MM.1S (cell line): Measurements from ENCODE around the gene CENPT.

Experiments used
- DNase-seq: peaks from one replicate; pipeline ENCODE4 v3.0.0-alpha.2; 2015
- H2AFZ ChIP-seq: fragments of 300-600 bp; sonication (generic); 2 replicates; pipeline ENCODE4 v1.6.0; 2016; ENCODE audit warnings: antibody characterized with exemption, low read length
- H3F3A ChIP-seq: fragments of 300-600 bp; sonication (generic); 2 replicates; pipeline ENCODE4 v1.6.1; 2016; ENCODE audit warnings: mild to moderate bottlenecking, antibody characterized with exemption, low read length, moderate library complexity, mixed read lengths; ENCODE audit not compliant: insufficient read depth
- H3K27ac ChIP-seq: fragments of 300-600 bp; sonication (generic); 2 replicates; pipeline ENCODE4 v1.5.1; 2016; ENCODE audit warnings: mild to moderate bottlenecking, low read length
- H3K27me3 ChIP-seq: fragments of 300-600 bp; sonication (generic); replicated peaks from 2 replicates; pipeline ENCODE4 v1.6.0; 2016; ENCODE audit warnings: low read length; ENCODE audit not compliant: insufficient read depth
- H3K36me3 ChIP-seq: fragments of 300-600 bp; sonication (generic); replicated peaks from 2 replicates; pipeline ENCODE4 v1.6.1; 2016; ENCODE audit warnings: mild to moderate bottlenecking, low read length, mixed read lengths; ENCODE audit not compliant: insufficient read depth
- H3K4me1 ChIP-seq: fragments of 300-600 bp; sonication (generic); 2 replicates; pipeline ENCODE4 v1.6.1; 2016; ENCODE audit warnings: low read length, mixed read lengths
- H3K4me2 ChIP-seq: fragments of 300-600 bp; sonication (generic); 2 replicates; pipeline ENCODE4 v1.6.0; 2016; ENCODE audit warnings: low read depth, low read length
- H3K4me3 ChIP-seq: fragments of 300-600 bp; sonication (generic); 2 replicates; pipeline ENCODE4 v1.5.1; 2016; ENCODE audit warnings: low read length, mixed read lengths
- H3K79me2 ChIP-seq: fragments of 300-600 bp; sonication (generic); 2 replicates; pipeline ENCODE4 v1.6.1; 2016; ENCODE audit warnings: mixed run types, low read length, mixed read lengths
- H3K9ac ChIP-seq: fragments of 300-600 bp; sonication (generic); 2 replicates; pipeline ENCODE4 v1.6.1; 2016; ENCODE audit warnings: low read length, mixed read lengths
- H3K9me2 ChIP-seq: fragments of 300-600 bp; sonication (generic); replicated peaks from 2 replicates; pipeline ENCODE4 v1.6.1; 2016; ENCODE audit warnings: mild to moderate bottlenecking, low read length, mixed read lengths; ENCODE audit not compliant: insufficient read depth
- H3K9me3 ChIP-seq: fragments of 300-600 bp; sonication (generic); replicated peaks from 2 replicates; pipeline ENCODE4 v1.6.1; 2016; ENCODE audit warnings: mild to moderate bottlenecking, low read length, mixed read lengths; ENCODE audit not compliant: insufficient read depth
- H4K20me1 ChIP-seq: fragments of 300-600 bp; sonication (generic); 2 replicates; pipeline ENCODE4 v1.6.1; 2016; ENCODE audit warnings: mild to moderate bottlenecking, low read length, moderate library complexity, mixed read lengths; ENCODE audit not compliant: insufficient read depth
- CTCF ChIP-seq: fragments of 300-600 bp; sonication (generic); IDR thresholded peaks from 2 replicates; pipeline ENCODE4 v1.5.1; 2016; ENCODE audit warnings: antibody characterized with exemption, low read length, mixed read lengths
- EZH2 ChIP-seq: fragments of 300-600 bp; sonication (generic); optimal IDR thresholded peaks from 2 replicates; pipeline ENCODE3; 2017; ENCODE audit warnings: low read depth, mild to moderate bottlenecking, antibody characterized with exemption, low read length, mixed read lengths
- EZH2phosphoT487 ChIP-seq: fragments of 300-600 bp; sonication (generic); IDR thresholded peaks from 2 replicates; pipeline ENCODE4 v1.6.1; 2018; ENCODE audit warnings: antibody characterized with exemption, low read length

Gene CENPT

GRCh38 chr16:67857547-67858233 lies 10.2 kb upstream of the CENPT start:
- Histone ChIP-seq H3K4me3 (no peak overlapping the region), H3F3A (no peaks in the 10 kb centered on the region), H3K27me3 (no peaks in the 10 kb centered on the region), H3K9me3 (no peaks in the 10 kb centered on the region), H2AFZ (no peak overlapping the region), H3K9me2 (no peaks in the 10 kb centered on the region), H3K4me2 (no peak overlapping the region), H3K4me1 (no peaks in the 10 kb centered on the region), H3K79me2 (peaks cover 96% of the 10 kb centered on the region), H4K20me1 (peaks cover 11% of the 10 kb centered on the region; the same call in 1 of the 2 replicates), H3K27ac (no peak overlapping the region), H3K9ac (no peak overlapping the region), H3K36me3 (no peaks in the 10 kb centered on the region; the same call in 1 of the 2 replicates)
- TF ChIP-seq EZH2 (no peak), CTCF (no peak), EZH2phosphoT487 (no peak)
- no peak for DNase-seq

DNA sequence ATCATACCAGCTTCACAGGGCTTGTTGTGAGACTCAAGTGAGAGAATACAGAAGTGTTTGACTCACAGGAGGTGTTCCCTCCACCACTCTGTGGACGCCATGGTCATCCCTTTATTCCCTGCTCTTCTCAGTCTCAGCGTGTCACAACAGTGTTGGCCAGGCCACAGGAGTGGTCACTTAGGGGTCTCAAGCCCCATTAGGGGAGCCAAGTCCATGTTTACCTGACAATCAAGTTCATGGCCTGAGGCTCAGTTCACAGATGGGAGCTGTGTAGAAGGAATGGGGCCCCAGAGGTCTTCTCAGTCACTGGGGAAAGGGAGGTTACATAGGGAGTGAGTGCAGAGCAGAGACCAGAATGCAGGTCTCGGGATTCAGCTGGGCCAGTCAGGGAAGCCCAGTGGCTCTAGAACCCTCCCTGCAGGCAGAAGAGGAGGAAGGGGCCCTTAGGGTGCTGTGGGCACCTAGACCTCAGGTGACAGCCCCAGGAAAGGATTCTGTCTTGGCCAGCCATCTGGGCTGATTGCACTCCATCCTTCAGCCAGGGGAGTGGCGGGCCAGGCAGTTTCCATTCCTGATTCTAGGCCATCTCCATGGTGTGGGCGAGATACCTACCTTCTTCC lies 9.5 kb upstream of the CENPT start:
- Histone ChIP-seq H3K9ac (no peak overlapping the region), H2AFZ (no peak overlapping the region), H4K20me1 (peaks cover 11% of the 10 kb centered on the region; the same call in 1 of the 2 replicates), H3K4me2 (no peak overlapping the region), H3K27me3 (no peaks in the 10 kb centered on the region), H3K9me2 (no peaks in the 10 kb centered on the region), H3F3A (no peaks in the 10 kb centered on the region), H3K4me1 (no peaks in the 10 kb centered on the region), H3K9me3 (no peaks in the 10 kb centered on the region), H3K79me2 (peaks cover 95% of the 10 kb centered on the region), H3K4me3 (no peak overlapping the region), H3K36me3 (no peaks in the 10 kb centered on the region; the same call in 1 of the 2 replicates), H3K27ac (no peak overlapping the region)
- no peak for TF ChIP-seq CTCF
- no peak for TF ChIP-seq EZH2phosphoT487
- no peak for TF ChIP-seq EZH2
- no peak for DNase-seq

DNA sequence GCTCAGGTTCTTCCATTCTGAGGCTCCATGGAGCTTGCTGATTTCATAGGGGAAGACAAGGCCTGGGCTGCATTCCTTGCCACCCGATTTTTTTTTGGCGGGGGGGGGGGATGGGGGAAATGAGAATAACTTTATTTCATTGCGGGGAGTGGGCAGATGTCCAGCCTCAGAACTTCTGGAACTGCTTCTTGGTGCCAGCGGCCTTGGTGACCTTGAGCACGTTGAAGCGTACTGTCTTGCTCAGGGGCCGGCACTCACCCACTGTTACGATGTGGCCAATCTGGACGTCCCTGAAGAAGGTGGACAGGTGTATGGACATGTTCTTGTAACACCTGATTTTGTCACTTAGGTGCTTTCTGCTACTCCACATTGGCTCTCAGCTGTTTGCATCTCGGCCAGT lies 8.3 kb upstream of the CENPT start:
- Histone ChIP-seq H3K9me2 (no peaks in the 10 kb centered on the region), H3K9me3 (no peaks in the 10 kb centered on the region), H3F3A (no peaks in the 10 kb centered on the region), H3K27ac (no peak overlapping the region), H3K36me3 (no peaks in the 10 kb centered on the region; the same call in 1 of the 2 replicates), H2AFZ (no peak overlapping the region), H3K4me1 (no peaks in the 10 kb centered on the region), H3K27me3 (no peaks in the 10 kb centered on the region), H3K79me2 (peaks cover 95% of the 10 kb centered on the region), H3K4me3 (no peak overlapping the region), H3K9ac (no peak overlapping the region), H3K4me2 (no peak overlapping the region), H4K20me1 (peaks cover 11% of the 10 kb centered on the region; the same call in 1 of the 2 replicates)
- TF ChIP-seq EZH2phosphoT487 (no peak), CTCF (no peak), EZH2 (no peak)
- DNase-seq, result no peak
